Posterior cingulate gyrus (tissue), 11 donors: Measurements from ENCODE around the gene ZCCHC17.

Source experiments
- DNase-seq, 10 donors: peaks; one replicate each; pipeline versions ENCODE4 v3.0.0 to v3.0.0-alpha.2; 2020 to 2021; ENCODE audit warnings: mixed read lengths in 3 of 10
- intact Hi-C: fragments of 100-400 bp; cut with DNase I; formaldehyde crosslinking; loops from one replicate; pipeline ENCODE4 v1.15.1; 2023

ZCCHC17 gene

GRCh38 chr1:31412732-31413404 is 116.0 kb downstream of the ZCCHC17 start, which contains the start of gene SERINC2:
Gene SERINC2 (plus strand): TSS chr1:31413213. CDS start chr1:31413266, 53 bp downstream.
- intact Hi-C loops, result no loop called here

GRCh38 chr1:31413405-31414001 is 116.7 kb downstream of the ZCCHC17 start:
- intact Hi-C loops, result no loop called here
- peak in 5 of 10 donors; percentile 30 to 87 (median 38) for DNase-seq

More at GRCh38 chr1:31412732-31413404, 116.0 kb downstream of the ZCCHC17 start, which contains the start of gene SERINC2:
- DNase-seq, result peak in 1 of 10 donors; percentile 53
